H1 (cell line): ENCODE results near the gene ADAM19. TPM values are rescaled to one million over a fixed set of nuclear protein-coding genes. Genes with fewer than 3 reads are reported as not detected.

Source experiments
- CTCF ChIA-PET: fragments of 300-600 bp; sonication (Branson Sonifier 250); formaldehyde crosslinking; loops from one replicate; lab custom pipeline; 2021; ENCODE audit not compliant: partially characterized antibody; lab: Charles Lee
- POLR2A ChIA-PET: fragments of 300-600 bp; sonication (Branson Sonifier 250); formaldehyde crosslinking; loops from one replicate; lab custom pipeline; 2021; ENCODE audit warnings: inconsistent platforms; ENCODE audit not compliant: partially characterized antibody; lab: Charles Lee
- DNase-seq, 2 experiments: peaks; one replicate each; pipeline versions ENCODE4 v3.0.0 to v3.0.0-alpha.2; 2010 to 2022; ENCODE audit warnings: low spot score in 2 of 2, low read depth in 1 of 2, mixed read lengths in 1 of 2
- FAIRE-seq: peaks from 2 replicates; lab custom pipeline; 2011; peaks lifted over from hg19 to GRCh38; lab: Jason Lieb, UNC
- H2AFZ ChIP-seq: 2 replicates; pipeline ENCODE4 v1.8.1; 2012; ENCODE audit warnings: low read length, inconsistent platforms
- H2AK5ac ChIP-seq: 2 replicates; pipeline ENCODE4 v1.6.1; 2013; ENCODE audit warnings: low read depth, low read length
- H2BK120ac ChIP-seq: replicated peaks from 2 replicates; pipeline ENCODE3; 2013; ENCODE audit warnings: low read depth, low read length, inconsistent platforms
- H2BK12ac ChIP-seq: 2 replicates; pipeline ENCODE4 v1.6.1; 2013; ENCODE audit warnings: low read depth, low read length
- H2BK15ac ChIP-seq: 2 replicates; pipeline ENCODE4 v1.6.1; 2013; ENCODE audit warnings: low read length
- H2BK20ac ChIP-seq: 2 replicates; pipeline ENCODE4 v1.6.1; 2013; ENCODE audit warnings: low read length
- H2BK5ac ChIP-seq: 2 replicates; pipeline ENCODE4 v1.6.1; 2013; ENCODE audit warnings: low read depth, low read length
- H3K14ac ChIP-seq: 2 replicates; pipeline ENCODE4 v1.6.1; 2013; ENCODE audit warnings: inconsistent platforms; ENCODE audit not compliant: insufficient read length
- H3K18ac ChIP-seq: 2 replicates; pipeline ENCODE4 v1.6.1; 2013; ENCODE audit warnings: low read length; ENCODE audit errors: extremely low read depth
- H3K23ac ChIP-seq: 2 replicates; pipeline ENCODE4 v1.6.1; 2013; ENCODE audit warnings: inconsistent platforms; ENCODE audit not compliant: insufficient read length
- H3K23me2 ChIP-seq: 2 replicates; pipeline ENCODE4 v1.6.1; 2013; ENCODE audit warnings: low read depth, low read length
- H3K27ac ChIP-seq: 2 replicates; pipeline ENCODE4 v1.6.1; 2011; ENCODE audit warnings: low read depth, low read length, inconsistent platforms
- H3K27me3 ChIP-seq, 4 experiments: replicated peaks in 1 of 4; 1 replicate in 1 of 4; 2 replicates in 3 of 4; pipeline versions ENCODE4 v1.6.1 to v1.8.1; 2011 to 2013; ENCODE audit warnings: low read length in 3 of 4, mild to moderate bottlenecking in 3 of 4, inconsistent platforms in 2 of 4, mixed read lengths in 2 of 4, moderate library complexity in 1 of 4; ENCODE audit not compliant: control insufficient read depth in 3 of 4, insufficient read depth in 3 of 4; ENCODE audit errors: extremely low read depth in 1 of 4
- H3K36me3 ChIP-seq, 4 experiments: 2 replicates each; pipeline versions ENCODE4 v1.6.1 to v1.8.1; 2011 to 2013; ENCODE audit warnings: mild to moderate bottlenecking in 4 of 4, low read length in 3 of 4, moderate library complexity in 2 of 4, control low read depth in 1 of 4, inconsistent platforms in 1 of 4; ENCODE audit not compliant: insufficient read depth in 4 of 4, control insufficient read depth in 2 of 4
- H3K4ac ChIP-seq: replicated peaks from 2 replicates; pipeline ENCODE3; 2013; ENCODE audit warnings: low read length, low read depth, mixed read lengths, inconsistent platforms; ENCODE audit not compliant: insufficient read length
- H3K4me1 ChIP-seq, 4 experiments: replicated peaks in 1 of 4; 1 replicate in 1 of 4; 2 replicates in 3 of 4; pipeline versions ENCODE4 v1.6.1 to v1.8.1; 2011 to 2013; ENCODE audit warnings: low read length in 3 of 4, inconsistent platforms in 2 of 4, mixed read lengths in 1 of 4; ENCODE audit not compliant: insufficient read depth in 4 of 4, control insufficient read depth in 3 of 4
- H3K4me2 ChIP-seq, 2 experiments: 2 replicates each; pipeline versions ENCODE4 v1.6.1 to v1.8.1; 2011 to 2013; ENCODE audit warnings: low read depth in 2 of 2, low read length in 2 of 2, control low read depth in 1 of 2, inconsistent platforms in 1 of 2, mild to moderate bottlenecking in 1 of 2; ENCODE audit not compliant: insufficient read depth in 1 of 2
- H3K4me3 ChIP-seq, 4 experiments: fragments of 200-600, 300-600 bp in 1 of 4; sonication (generic), shearing (Covaris generic), sonication (Bioruptor Twin) in 1 of 4; 2 replicates each; pipeline versions ENCODE4 v1.5.1 to v1.8.1; 2011 to 2016; ENCODE audit warnings: low read length in 4 of 4, low read depth in 3 of 4, control low read depth in 2 of 4, inconsistent platforms in 2 of 4, mild to moderate bottlenecking in 2 of 4, mixed read lengths in 1 of 4, moderate library complexity in 1 of 4; ENCODE audit not compliant: insufficient read depth in 2 of 4; ENCODE audit errors: extremely low read depth in 1 of 4
- H3K56ac ChIP-seq: replicated peaks from 2 replicates; pipeline ENCODE3; 2013; ENCODE audit warnings: low read depth, mild to moderate bottlenecking, mixed read lengths, low read length, inconsistent platforms; ENCODE audit not compliant: insufficient read length
- H3K79me1 ChIP-seq: 2 replicates; pipeline ENCODE4 v1.6.1; 2013; ENCODE audit warnings: low read depth, low read length, control low read depth
- H3K79me2 ChIP-seq, 2 experiments: 2 replicates each; pipeline versions ENCODE4 v1.6.1 to v1.8.1; 2012 to 2013; ENCODE audit warnings: low read length in 2 of 2, mild to moderate bottlenecking in 2 of 2, inconsistent platforms in 1 of 2; ENCODE audit not compliant: insufficient read depth in 2 of 2, control insufficient read depth in 1 of 2
- H3K9ac ChIP-seq, 4 experiments: replicated peaks in 1 of 4; 1 replicate in 1 of 4; 2 replicates in 3 of 4; pipeline versions ENCODE4 v1.6.1 to v1.8.1; 2011 to 2013; ENCODE audit warnings: low read depth in 3 of 4, low read length in 3 of 4, control low read depth in 2 of 4, mild to moderate bottlenecking in 2 of 4, moderate library complexity in 2 of 4, inconsistent platforms in 1 of 4; ENCODE audit errors: extremely low read depth in 1 of 4
- H3K9me3 ChIP-seq, 2 experiments: 2 replicates each; pipeline versions ENCODE4 v1.6.1 to v1.8.1; 2012 to 2013; ENCODE audit warnings: mild to moderate bottlenecking in 2 of 2, moderate library complexity in 2 of 2, control low read depth in 1 of 2, inconsistent platforms in 1 of 2, low read depth in 1 of 2, low read length in 1 of 2, mixed read lengths in 1 of 2; ENCODE audit not compliant: insufficient read depth in 2 of 2
- H4K20me1 ChIP-seq, 2 experiments: replicated peaks in 1 of 2; 2 replicates each; pipeline versions ENCODE3 to v1.8.1; 2011 to 2013; ENCODE audit warnings: inconsistent platforms in 2 of 2, low read length in 2 of 2, mild to moderate bottlenecking in 1 of 2; ENCODE audit not compliant: insufficient read depth in 2 of 2, control insufficient read depth in 1 of 2
- H4K5ac ChIP-seq: 2 replicates; pipeline ENCODE4 v1.6.1; 2013; ENCODE audit warnings: low read length, low read depth, mixed read lengths, inconsistent platforms; ENCODE audit not compliant: insufficient read length
- H4K8ac ChIP-seq: 2 replicates; pipeline ENCODE4 v1.8.0; 2013; ENCODE audit warnings: mild to moderate bottlenecking, moderate library complexity, low read length, inconsistent platforms; ENCODE audit not compliant: insufficient read depth; ENCODE audit errors: extremely low read depth
- H4K91ac ChIP-seq: replicated peaks from 2 replicates; pipeline ENCODE3; 2013; ENCODE audit warnings: low read length, mixed read lengths, inconsistent platforms; ENCODE audit not compliant: insufficient read length
- TEAD4 ChIP-seq: IDR thresholded peaks from 2 replicates; pipeline ENCODE4 v1.6.1; 2012; ENCODE audit warnings: low read depth, low read length, inconsistent platforms, mixed read lengths
- WGBS, 2 experiments: shearing (Covaris generic) in 1 of 2; methylation state at CpG; one replicate each; pipeline versions ENCODE4 v1.1.6 to v1.1.7; 2013 to 2015; ENCODE audit warnings: low lambda C conversion rate in 2 of 2, mixed read lengths in 2 of 2, inconsistent platforms in 1 of 2, low coverage in 1 of 2, missing lambda C conversion rate in 1 of 2; ENCODE audit not compliant: insufficient replicate concordance in 2 of 2, insufficient coverage in 1 of 2, insufficient read length in 1 of 2; ENCODE audit errors: extremely low coverage in 1 of 2, missing lambda C conversion rate in 1 of 2; 5-methylcytosine and 5-hydroxymethylcytosine counted together
- polyA plus RNA-seq, 7 experiments: library from polyadenylated mRNA; depleted of rRNA in 3 of 7; stranded (reverse) in 5 of 7; unstranded in 2 of 7; fragments of >200 nt in 5 of 7; fragments of 200-250 nt in 2 of 7; gene quantifications; 1 replicate in 5 of 7; 2 replicates in 1 of 7; 4 replicates in 1 of 7; pipeline versions ENCODE4 v1.2.1 to v1.2.3, GENCODE V29; 2011 to 2013; ENCODE audit warnings: missing spikeins in 2 of 7, mixed read lengths in 2 of 7
- total RNA-seq: library from RNA; stranded (reverse); fragmentation: NEBNext Ultra II Directional; extraction: Animal tissue kit (Norgen Biotek cat#: 25700); gene quantifications from 2 replicates; pipeline ENCODE4 v1.2.1, GENCODE V29; 2021

ADAM19 gene
- total and polyA plus RNA-seq, 2 of the 8 experiments (the other 6 are each of a cell fraction or from before 2014, with no cell fraction given): 6.5 to 22.7 TPM

GRCh38 chr5:157463081-157463480, 112.5 kb downstream of the ADAM19 start:
- no peak overlapping the region for H2BK5ac ChIP-seq
- H4K5ac ChIP-seq: no peak overlapping the region
- no peak overlapping the region for H2AFZ ChIP-seq
- no peak overlapping the region for H3K23ac ChIP-seq
- H4K91ac ChIP-seq: no peak overlapping the region
- H3K18ac ChIP-seq: no peak overlapping the region
- H3K4me3 ChIP-seq: no peak overlapping the region
- FAIRE-seq (no peak), DNase-seq (no peak)
- H3K56ac ChIP-seq: no peak overlapping the region
- CTCF ChIA-PET: interaction anchor here (1.0 to 10.0 kb wide), 8 partner anchors 7 to 142 kb away, joined by 3 to 112 read pairs (median 6); no protein-coding TSS in a partner anchor
- H3K79me2 ChIP-seq: no peaks in the 10 kb centered on the region
- H3K79me1 ChIP-seq: no peaks in the 10 kb centered on the region
- H3K9ac ChIP-seq: no peak overlapping the region
- H3K9me3 ChIP-seq: no peaks in the 10 kb centered on the region
- no peak overlapping the region for H4K8ac ChIP-seq
- H2BK20ac ChIP-seq: no peak overlapping the region
- H3K14ac ChIP-seq: no peak overlapping the region
- H2BK12ac ChIP-seq: no peak overlapping the region
- H3K23me2 ChIP-seq: peaks cover 8% of the 10 kb centered on the region; the same call in 1 of the 2 replicates
- POLR2A ChIA-PET: no interaction called here
- H3K36me3 ChIP-seq: no peaks in the 10 kb centered on the region
- WGBS, 2 experiments: 87% methylated on average over 8 of the region's 8 CpGs; no CpG with 5 or more reads in 1 of the 2 experiments
- H2BK120ac ChIP-seq: no peak overlapping the region
- H3K4me2 ChIP-seq: no peak overlapping the region
- H3K4ac ChIP-seq: no peak overlapping the region
- H3K27ac ChIP-seq: no peak overlapping the region
- no peak overlapping the region for H2BK15ac ChIP-seq
- H3K27me3 ChIP-seq: peaks cover 9 to 30% (median 21%) of the 10 kb centered on the region in 4 experiments
- H4K20me1 ChIP-seq: no peaks in the 10 kb centered on the region
- H2AK5ac ChIP-seq: no peak overlapping the region
- peaks cover 0 to 7% (median 4%) of the 10 kb centered on the region in 4 experiments for H3K4me1 ChIP-seq
- no peak for TF ChIP-seq TEAD4
